CD4-positive, alpha-beta T cell treated with Interleukin-4 for 1 hour (primary cell): ENCODE results near the gene PTPRG.

ENCODE experiments used
- DNase-seq, 2 donors: peaks; one replicate each; pipeline ENCODE4 v3.0.0-alpha.2; 2020 to 2022

The PTPRG gene

DNA sequence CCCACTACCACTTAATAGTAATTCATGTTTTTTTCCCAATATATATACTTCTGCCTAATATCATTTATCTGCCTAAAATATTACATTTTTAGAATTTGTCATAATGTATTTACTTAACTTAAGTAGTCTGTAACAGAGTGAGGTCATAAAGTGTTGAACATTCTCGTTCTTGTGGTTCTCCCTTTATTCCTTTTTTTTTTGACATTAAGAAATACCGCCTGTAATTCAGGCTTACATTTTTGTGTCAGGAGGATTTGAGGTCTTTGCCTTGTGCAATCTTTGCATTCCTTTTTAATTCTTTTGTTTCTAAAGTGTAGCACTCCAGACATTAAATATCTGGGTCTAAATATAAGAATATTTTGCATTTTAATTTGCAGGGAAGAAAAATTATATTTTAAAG lies 315.4 kb downstream of the PTPRG start:
- DNase-seq: no peak

- DNase-seq: no peak
Observed at GRCh38 chr3:61877359-61878138, 316.2 kb downstream of the PTPRG start.

- no peak for DNase-seq
Observed at GRCh38 chr3:61882253-61882652, 320.9 kb downstream of the PTPRG start.

- no peak for DNase-seq
Observed at GRCh38 chr3:61884794-61885193, 323.4 kb downstream of the PTPRG start.

GRCh38 chr3:61885414-61885813 lies 324.0 kb downstream of the PTPRG start:
- DNase-seq: no peak

GRCh38 chr3:61887206-61887605 lies 325.8 kb downstream of the PTPRG start:
- no peak for DNase-seq

DNA sequence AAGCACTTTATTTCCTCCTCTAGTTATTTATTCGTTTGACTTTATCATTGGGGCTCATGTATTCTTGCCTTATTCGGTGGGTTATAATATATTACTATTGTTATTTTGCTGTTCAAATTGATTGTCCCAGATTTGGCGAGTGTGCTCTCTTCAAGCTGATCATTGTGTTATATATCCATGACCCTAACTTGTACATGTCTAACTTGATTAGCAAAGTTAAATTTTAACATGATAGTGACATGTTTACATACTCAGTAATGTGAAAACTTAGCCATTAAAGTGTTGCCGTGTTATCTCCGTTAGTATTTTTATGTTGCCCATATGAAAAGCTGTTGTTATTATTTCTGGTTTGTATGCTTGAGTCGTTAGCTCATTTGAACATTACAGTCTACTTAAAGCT lies 327.9 kb downstream of the PTPRG start:
- no peak for DNase-seq

DNA sequence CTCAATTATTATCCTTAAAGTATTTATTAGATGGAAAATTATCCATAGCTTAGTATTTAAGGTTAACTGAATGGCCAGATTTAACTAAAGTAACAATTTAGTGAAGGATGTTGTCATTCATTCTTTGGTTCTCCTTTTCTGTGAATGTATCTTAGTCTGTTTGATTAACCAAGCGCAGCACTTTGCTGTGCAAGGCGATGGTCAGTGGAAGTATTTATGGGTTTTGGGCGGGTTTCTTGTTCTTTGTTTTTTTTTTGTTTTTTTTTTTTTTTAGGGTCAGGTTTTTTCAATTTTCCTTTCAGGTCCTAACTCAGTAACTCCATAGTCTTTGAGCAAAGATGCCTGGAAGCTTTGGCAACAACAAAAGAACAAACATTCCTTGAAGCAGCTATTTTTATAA lies 328.8 kb downstream of the PTPRG start:
- no peak for DNase-seq

GRCh38 chr3:61890586-61890985 lies 329.2 kb downstream of the PTPRG start:
- DNase-seq: no peak

DNA sequence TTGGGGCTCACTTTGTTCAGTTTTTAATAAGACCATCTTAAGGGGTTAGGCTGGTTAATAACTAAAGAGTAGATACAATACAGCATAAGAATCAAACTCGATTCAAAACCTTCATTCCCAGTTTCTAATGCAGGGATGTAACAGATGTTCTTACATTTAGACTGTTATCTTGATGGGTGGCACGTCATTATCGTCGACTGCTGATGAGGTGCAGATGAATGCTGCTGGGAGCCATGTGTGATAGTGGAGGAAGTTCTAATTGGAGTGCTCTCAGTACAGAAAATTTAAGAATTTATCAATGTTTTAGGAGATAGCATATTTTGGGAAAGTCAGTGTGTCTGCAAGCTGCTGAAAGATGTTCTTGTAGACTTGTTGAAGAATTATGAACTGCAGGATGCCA lies 331.5 kb downstream of the PTPRG start:
- DNase-seq: no peak

GRCh38 chr3:61893840-61894566 lies 332.6 kb downstream of the PTPRG start:
- DNase-seq: no peak

DNA sequence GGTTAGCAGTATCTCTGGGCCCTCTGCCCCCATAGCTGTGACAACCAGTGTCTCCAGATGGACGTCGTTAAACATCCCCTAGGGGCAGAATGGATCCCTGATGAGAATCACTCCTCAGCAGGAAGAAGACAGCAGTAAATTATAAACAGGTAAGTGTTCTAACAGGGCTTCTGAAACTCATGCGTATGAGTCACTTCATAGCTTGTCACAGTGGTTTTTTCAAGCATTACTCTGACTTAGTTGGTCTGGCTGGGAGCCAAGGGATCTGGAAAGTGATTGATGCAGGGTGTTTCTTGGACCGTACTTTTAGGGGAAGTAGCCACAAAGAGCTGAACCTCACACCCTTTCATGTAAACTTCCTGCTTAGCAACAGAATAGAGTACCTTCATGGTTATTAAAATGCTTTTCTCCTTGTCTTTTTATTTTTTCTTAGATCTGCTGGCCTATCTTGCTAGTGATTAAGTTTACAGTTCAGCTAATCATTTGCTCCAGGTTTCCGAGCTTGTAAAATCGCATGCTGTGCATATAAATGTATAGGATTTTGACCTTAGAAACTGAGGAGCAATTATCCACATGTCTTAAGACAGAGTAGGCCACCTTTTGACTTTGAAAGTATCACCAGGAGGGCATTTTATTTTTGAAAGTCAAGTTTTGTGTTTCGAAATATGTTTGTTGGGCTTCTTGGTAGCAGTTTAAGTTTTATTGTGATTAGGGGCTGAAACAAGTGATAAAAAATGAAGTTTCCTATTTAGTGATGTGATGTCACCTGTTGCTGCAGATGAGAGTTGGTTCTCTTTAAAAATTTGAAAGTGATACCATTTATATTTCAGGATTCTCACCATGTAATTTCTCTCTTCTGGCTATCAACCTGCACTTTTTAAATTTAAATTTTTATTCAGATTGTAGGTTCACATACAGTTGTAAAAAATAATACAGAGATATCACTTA lies 333.9 kb downstream of the PTPRG start:
- peak; percentile 42 to 44 for DNase-seq

GRCh38 chr3:61896251-61896650 lies 334.9 kb downstream of the PTPRG start:
- no peak for DNase-seq

- DNase-seq: no peak
Observed at GRCh38 chr3:61897848-61898247, 336.5 kb downstream of the PTPRG start.

DNA sequence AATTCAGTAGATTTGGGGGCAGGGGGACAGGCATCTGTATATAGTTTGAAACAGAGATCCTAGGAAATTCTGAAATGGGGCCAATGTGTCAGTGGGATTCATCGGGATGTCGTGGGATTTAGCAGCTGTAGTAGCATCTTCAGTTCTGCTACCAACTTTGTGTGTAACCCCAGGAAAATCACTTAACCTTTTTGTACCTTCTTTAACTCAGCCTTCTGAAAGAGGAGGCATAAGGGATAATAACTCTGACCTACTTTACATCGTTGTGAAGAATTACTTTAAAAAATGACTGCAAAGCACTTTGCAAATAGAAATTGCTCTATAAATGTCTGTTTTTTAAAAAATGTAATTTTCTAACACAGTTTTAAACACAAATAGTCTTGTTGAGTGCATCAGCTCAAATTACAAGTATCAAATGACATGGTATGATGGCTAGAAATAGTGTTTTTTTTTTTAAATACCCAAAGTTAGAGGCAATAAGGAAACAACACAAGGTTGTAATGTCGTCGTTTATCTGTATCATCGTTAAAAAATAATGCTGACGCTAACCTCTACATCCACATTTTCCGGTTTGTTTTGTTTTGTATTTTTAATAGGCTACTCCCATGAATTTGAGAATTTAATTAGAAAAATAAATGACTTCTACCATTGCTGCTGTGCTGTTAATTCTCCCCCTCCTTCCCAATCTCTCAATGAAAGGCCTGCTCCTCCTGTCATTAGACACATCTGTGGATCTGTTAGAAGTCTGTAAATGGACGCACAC lies 338.5 kb downstream of the PTPRG start:
- DNase-seq: no peak

GRCh38 chr3:61901496-61901895 lies 340.1 kb downstream of the PTPRG start:
- no peak for DNase-seq

GRCh38 chr3:61901986-61902385 lies 340.6 kb downstream of the PTPRG start:
- no peak for DNase-seq

GRCh38 chr3:61903074-61903473 lies 341.7 kb downstream of the PTPRG start:
- DNase-seq: no peak

DNA sequence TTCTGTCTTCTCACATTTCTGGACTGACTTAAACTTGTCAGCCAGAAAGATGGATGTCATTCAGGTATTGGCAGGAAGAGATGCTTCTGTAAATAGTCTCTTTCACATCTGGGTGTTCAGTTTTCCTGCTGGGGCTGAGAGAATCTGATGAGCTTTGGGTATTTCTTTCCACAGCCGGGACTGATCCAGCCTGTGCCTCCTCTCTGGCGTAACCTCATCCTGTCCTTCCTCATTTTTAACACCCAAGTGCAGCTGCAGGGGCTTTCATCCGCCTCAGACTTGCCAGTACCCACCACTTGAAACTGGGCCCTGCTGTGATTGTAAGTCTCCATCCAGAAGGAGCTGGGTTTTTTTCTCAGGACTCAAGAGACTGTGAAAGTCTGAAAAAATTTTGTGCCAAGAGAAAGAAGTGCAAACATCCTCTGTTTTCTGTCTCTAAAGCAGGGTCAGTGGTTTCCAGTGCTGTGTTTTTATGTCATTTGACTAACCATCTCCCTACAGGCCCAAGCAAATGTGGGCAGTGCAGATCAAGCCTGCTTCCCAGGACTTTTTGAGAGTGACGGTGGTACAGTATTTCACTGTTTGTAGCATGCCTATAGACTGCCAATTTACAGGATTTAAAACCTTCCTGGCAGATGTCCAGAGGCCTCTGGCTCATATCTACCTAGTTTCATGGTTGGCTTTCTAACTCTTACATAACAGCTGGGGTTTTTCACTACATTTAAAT lies 342.7 kb downstream of the PTPRG start:
- no peak for DNase-seq

GRCh38 chr3:61907210-61907795 lies 345.9 kb downstream of the PTPRG start:
- no peak for DNase-seq

DNA sequence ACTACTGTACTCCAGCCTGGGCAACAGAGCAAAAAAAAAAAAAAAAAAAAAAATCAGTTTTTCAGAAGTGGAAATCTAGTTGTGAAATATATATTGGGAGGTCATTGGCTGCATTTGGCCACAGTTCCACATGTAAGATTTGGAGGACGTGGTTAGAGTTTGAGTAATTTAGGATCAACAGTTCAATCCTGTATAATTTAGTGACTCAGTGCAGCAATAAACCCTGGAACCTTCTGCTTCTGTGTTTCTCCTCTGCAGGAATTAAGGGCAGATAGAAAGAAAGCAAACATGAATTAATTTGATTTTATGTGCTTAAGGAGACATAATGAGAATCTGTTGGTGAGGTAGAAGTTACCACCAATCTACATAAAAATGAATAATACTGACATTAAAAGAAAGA lies 347.0 kb downstream of the PTPRG start:
- no peak for DNase-seq
